Stimulated activated CD8-positive, alpha-beta memory T cell treated with anti-CD3 and anti-CD28 coated beads, Interleukin-12 subunit alpha, Interleukin-12 subunit beta, amount 100 ng/mL, for 24 hours (primary cell): ENCODE data around the gene EIPR1.

Experiments
- DNase-seq: peaks from one replicate; pipeline ENCODE4 v3.0.0-alpha.2; 2020; ENCODE audit errors: extremely low read depth

The EIPR1 gene

GRCh38 chr2:3246928-3247714, 130.5 kb downstream of the EIPR1 start:
- DNase-seq = no peak

- no peak for DNase-seq
Measured at GRCh38 chr2:3246406-3246805, 131.2 kb downstream of the EIPR1 start.

- DNase-seq = no peak
Measured at GRCh38 chr2:3244486-3244885, 133.1 kb downstream of the EIPR1 start.

GRCh38 chr2:3243804-3244203, 133.8 kb downstream of the EIPR1 start:
- no peak for DNase-seq

- no peak for DNase-seq
Measured at GRCh38 chr2:3242747-3243369, 134.8 kb downstream of the EIPR1 start.

GRCh38 chr2:3241971-3242746, 135.5 kb downstream of the EIPR1 start:
- DNase-seq = no peak

GRCh38 chr2:3238951-3239841, 138.4 kb downstream of the EIPR1 start:
- no peak for DNase-seq

- no peak for DNase-seq
Measured at GRCh38 chr2:3236300-3237045, 141.1 kb downstream of the EIPR1 start.

- no peak for DNase-seq
Measured at GRCh38 chr2:3233877-3234276, 143.7 kb downstream of the EIPR1 start.

GRCh38 chr2:3229221-3229620, 148.4 kb downstream of the EIPR1 start:
- DNase-seq = no peak

GRCh38 chr2:3224681-3225080, 152.9 kb downstream of the EIPR1 start:
- DNase-seq = no peak

- peak; percentile 81 for DNase-seq
Measured at GRCh38 chr2:3223080-3223923, 154.3 kb downstream of the EIPR1 start.

GRCh38 chr2:3222636-3223035, 155.0 kb downstream of the EIPR1 start:
- DNase-seq = peak; percentile 26

- no peak for DNase-seq
Measured at GRCh38 chr2:3219536-3219935, 158.1 kb downstream of the EIPR1 start.

- DNase-seq = no peak
Measured at GRCh38 chr2:3217646-3218045, 160.0 kb downstream of the EIPR1 start.

- DNase-seq = no peak
Measured at GRCh38 chr2:3216841-3217495, 160.7 kb downstream of the EIPR1 start.

- no peak for DNase-seq
Measured at GRCh38 chr2:3214806-3215404, 162.7 kb downstream of the EIPR1 start.

- no peak for DNase-seq
Measured at GRCh38 chr2:3214065-3214464, 163.6 kb downstream of the EIPR1 start.

GRCh38 chr2:3212984-3213383, 164.6 kb downstream of the EIPR1 start:
- no peak for DNase-seq
